GM18867 (cell line): ENCODE measurements around the gene GATA2.

ENCODE experiments used
- ATAC-seq: cut with Tn5 transposase; IDR thresholded peaks from one replicate; pipeline ENCODE4 v1.9.1; 2021; ENCODE audit warnings: mild to moderate bottlenecking, moderate library complexity; ENCODE audit not compliant: unreplicated experiment

GATA2 gene

DNA sequence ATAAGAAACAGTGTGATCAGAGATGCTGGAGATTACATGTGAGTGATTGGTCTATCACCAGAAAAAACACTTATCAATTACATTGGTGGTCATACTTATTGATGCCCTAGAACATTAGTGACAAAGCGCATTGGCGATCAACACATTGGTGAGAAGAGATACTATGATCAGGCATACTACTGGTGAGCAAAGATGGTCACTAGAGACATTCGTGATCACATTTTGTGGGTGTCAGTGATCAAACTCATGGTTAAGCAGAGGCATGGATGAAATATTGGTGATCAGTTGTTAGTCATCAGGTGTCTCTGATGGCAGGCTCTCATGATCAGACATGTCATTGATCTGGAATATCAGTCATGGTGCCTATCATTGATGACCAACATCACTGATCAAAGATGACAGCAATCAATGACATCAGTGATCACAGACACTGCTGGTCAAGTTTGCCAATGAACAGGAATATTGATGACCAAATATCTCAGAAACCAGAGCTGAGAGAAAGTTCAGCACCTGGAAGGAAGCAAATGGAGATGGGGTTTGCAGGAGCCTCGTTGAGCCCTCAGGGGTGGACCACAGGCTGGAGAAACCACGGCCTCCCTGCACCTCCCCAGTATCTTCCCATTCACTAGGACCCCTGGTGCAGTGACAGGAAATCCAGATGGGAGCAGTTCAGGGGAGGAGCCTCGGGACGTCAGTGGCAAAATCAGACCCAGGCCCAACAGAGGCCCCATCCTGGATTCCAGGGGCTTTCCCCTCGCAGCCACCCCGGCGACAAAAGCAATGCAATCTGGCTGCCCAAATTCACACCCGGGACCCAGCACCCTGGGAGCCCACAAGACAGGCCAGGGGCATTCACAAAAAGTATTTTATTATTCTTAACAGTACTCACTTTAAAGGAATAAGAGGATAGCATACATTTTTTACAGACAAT lies 14.2 kb downstream of the GATA2 start:
- ATAC-seq = no peak

DNA sequence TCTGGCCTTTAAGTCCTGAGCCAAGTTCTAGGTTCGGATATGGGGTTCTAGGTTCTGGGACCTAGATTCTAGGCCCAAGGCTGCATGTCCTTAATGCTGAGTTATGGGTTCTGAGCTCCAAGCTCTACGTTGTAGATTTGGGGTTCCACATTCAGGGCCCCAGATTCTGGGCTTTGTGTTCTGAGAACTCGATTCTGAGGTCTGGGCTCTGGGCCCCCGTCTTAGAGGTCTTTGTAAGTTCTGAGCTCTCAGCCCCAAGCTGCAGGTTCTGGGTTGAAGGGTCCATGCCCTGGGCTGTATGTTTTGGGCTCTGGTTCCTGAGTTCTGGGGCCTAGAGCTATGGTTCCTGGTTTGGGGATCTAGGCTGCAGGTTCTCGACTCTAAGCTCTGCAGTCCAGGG lies 16.3 kb downstream of the GATA2 start:
- ATAC-seq = no peak

DNA sequence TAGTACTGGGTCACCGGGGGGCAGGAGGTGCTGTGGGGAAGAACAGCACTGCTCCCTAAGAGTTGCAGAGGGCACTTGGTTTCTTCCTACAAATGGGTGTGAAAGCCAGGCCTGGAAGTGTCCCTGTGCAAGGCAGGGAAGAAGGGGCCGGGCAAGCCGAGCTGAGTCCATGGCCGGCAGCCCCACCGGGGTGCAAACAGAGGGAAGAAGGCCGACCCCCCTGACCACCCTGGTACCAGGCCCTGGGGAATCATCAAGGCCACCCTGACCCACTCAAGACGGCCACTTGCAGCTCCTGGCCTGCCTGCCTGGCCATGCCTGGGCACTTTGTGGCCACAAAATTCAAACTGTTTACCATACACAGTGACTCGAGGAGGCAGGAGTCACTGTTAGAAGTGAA lies 17.6 kb downstream of the GATA2 start:
- no peak for ATAC-seq

DNA sequence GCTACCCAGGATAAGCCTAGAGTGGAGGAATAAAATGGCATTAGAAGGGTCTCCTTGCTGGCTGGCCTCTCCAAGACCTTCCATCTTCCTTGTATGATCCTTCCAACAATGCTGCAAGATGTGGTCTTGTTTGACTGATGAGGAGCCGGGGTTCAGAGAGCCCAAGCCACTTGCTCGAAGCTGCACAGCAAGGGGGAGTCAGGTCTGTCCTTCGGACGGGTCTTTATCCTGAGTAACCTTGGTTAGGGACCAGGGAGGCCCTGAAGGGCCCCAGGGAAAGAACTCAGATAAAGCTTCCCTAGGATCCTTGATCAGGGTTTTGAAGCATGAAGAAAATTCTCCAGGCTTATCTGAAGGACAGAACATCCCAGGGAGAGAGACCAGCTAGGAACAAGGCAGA lies 19.3 kb downstream of the GATA2 start:
- no peak for ATAC-seq

DNA sequence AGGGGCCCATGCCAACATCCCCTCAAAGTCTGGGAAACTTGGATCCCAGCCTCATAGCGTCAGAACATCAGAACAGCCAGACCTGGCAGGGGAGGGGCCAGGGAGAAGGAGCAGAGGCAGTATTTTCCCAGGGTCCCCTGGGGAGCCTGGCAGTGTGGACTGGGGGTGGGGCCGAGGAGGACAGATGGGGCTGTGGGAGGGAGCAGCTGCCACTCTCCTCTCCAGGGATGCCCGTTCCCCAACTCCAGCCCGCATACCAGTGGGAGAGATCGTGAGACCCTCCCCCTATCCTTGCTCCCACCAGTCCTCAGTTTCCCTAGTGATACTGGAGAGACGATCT lies 19.9 kb downstream of the GATA2 start:
- ATAC-seq = no peak

DNA sequence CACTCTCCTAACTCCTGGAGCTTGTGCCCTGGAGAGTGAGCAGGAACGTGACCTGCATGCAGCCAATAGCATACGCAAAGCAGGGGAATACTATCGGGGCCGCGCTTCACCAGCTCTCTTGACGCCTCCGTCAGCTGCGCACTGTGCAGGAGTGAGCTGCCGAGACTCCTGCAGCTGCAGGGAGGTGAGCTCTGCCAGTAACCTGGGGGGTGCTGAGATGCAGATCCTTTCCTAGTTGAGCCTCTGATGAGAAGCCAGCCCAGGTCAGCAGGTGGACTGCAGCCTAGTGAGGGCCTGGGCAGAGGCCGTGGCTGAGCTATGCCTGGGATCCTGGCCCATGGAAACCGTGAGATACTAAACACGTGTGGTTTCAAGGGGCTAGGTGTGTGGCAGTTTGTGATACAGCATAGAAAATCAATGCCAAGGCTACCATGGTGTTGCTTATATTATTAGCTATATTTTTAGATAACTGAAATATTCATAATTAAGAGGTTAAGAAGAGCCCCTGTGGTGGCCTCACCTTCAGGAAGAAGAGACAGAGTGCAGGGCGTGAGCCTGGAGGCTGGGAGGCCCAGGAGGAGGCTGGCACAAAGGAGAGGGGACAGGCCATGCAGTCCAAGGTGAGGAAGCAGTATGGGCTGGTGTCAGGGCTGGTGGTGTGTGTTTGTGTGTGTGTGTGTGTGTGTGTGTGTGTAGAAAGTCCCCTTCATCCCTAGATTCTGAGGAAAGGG lies 20.4 kb downstream of the GATA2 start:
- no peak for ATAC-seq

DNA sequence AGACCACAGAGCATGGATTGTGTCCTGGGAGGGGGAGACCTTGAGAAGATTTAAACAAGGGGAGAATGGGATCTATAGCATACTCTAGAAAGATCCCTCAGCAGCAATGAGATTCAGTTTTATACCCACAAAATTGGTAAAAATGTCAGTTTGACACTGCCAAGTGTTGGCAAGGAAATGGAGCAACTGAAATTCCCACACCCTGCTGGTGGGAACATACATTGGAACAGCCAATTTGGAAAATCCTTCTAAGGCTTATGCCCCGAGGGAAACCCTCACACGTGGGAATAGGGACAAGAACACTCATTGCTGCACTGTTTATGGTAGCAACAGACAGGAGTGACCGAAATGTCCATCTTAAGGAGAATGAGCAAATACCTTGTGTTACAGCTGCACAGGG lies 21.3 kb downstream of the GATA2 start:
- no peak for ATAC-seq

DNA sequence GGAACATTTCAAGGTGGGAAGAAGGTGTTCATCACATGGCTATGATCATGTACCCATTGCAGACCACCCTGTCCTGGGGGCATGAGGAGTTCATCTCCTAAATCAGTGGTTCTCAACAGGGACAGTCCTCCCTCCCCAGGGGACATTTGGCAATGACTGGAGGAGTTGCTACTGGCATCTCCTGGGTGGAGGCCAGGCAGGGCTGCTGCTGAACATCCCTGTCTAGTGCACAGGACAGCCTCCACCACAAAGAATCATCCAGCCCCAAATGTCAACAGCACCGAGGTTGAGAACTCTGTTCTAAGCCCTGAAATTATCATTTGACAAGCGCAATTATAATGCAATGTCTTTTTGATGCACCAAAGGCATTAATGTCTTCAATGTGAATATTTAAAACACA lies 21.9 kb downstream of the GATA2 start:
- no peak for ATAC-seq

DNA sequence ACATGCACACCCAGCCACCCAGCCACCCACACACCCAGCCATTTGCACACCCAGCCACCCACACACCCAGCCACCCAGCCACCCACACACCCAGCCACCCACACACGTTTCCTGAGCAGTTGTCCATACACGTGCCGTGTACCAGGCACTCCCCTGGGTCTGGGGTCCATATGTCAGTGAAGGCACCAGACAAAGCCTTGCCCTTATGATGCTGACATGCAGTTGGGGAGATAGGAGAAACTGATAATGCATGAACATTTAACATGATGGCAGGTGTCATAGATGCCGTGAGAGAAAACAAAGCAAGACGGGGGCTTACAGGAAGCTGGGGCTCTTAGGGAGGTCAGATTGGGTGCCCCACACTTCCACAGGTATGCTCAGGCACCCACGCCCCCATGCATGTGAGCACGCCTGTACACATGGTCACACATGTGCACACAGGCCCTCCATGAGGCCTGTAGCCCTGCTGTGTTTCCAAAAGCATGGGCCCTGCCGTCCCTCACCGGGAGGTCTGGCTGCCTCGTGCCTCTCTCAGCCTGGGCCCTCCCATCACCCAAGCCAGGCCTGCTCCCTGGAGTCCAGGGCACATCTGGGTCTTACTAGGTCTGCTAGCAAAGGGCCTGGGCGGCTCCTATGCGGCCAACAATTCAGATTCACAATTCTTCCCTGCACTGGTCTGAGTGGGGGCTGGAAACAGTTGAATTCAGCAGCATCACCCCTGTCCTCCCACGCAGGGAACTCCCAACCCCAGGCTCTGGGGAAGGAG lies 22.7 kb downstream of the GATA2 start:
- ATAC-seq = no peak

DNA sequence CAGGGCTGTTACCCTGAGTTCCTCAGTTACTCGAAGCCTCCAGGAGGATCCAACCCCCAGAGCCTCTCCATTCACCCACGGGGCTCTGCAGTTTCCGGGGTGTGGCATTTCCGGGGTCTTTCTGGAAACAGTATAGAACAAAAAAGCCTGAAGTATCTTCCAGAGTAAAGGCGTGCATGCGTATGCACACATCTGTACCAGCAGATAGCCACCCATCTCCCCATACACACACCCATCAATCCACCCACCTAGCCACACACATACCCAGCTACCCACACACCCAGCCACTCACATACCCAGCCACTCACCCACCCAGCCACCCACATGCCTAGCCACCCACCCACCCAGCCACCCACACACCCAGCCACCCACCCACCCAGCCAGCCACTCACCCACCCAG lies 23.4 kb downstream of the GATA2 start:
- ATAC-seq = no peak

DNA sequence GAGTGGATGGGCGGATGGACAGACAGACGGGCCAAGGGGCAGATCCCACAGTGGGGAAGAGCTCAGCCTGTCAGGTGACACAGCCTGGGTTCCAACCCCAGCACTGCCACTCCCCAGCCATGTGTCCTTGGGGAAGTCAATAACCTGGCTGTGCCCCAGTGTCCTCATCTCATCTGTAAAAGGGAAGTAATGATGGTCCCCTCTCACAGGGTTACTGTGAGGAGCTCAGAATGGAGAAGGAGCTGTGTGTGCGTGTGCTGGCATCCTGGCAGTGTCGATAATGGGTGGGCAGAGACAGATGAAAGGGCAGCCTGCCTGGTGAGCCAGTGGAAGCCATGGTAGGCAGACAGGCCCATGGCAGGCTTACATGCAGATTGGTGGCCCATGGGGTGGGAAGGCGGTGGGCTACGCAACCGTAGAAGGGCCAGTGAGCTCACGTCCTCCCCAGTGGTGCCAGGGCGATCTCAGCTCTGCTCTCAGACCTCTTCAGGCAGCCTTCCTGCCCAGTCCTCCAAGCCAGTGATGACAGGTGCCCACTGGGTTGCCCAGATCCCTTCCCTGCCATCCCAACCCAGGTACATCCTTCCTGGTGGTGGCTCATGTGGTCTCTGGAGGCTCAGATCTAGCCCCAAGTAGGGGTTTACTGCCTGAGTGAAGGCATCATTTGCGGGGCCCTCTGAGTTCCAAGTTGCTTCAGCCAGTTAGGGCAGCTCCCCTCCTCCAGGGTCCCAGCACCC lies 24.0 kb downstream of the GATA2 start:
- ATAC-seq = no peak

DNA sequence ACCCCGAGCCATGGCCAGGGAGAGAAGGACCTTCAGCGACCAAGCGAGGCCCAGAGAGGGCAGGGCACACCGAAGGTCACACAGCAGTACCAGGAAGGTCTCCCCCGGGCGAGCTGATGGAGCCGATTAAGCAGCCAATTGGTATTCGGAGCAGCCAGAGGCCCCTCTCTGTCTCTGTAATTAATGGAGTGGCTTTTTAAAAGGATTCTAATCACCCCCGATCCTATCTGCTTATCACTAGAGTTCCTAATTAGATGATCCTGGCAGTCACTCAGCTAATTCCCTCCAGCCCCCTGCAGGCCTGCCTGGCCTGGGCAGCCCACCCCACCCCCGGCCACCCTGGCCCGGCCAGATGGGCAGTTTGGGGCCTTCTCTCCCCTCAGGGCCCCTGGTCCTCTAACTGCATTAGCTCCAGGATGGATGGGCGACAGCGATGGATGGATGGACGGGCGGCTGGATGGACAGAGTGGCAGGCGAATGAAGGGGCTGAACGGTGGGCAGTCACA lies 24.7 kb downstream of the GATA2 start:
- no peak for ATAC-seq

DNA sequence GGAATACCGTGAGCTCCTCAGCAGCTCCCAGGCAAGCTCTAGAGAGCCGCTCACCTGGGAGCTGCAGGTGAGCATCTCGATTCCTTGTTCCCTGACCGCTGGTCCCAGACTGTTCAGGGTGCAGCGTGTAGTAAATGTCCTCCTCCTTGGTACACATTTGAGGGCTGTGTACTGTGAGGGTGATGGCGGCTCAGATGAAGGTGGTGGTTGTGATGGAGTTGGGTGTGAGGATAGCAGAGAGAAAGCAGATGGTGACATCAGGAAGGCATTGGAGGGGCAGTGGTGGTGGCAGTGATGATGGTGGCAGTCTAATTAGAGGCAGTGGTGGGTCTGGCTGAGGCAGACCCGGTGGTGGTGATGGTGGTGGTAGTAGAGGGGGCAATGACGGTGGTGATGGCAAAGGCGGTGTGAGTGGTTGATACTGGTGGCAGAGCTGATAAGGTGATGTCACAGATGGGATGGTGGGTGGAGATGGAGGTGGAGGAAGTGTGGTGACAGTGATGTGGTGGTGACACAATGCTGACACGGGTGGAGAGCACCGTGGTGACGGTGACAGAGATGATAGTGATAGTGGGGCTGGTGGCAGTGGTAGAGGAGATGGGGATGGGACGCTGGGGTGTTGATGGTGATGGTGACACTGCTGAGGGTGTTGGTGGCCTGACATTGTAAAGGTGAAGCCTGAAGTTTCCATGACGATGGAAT lies 26.0 kb downstream of the GATA2 start, which contains the start of gene DNAJB8:
Gene DNAJB8 (minus strand): TSS at position 51 of the 702 bp plus-strand sequence. CDS start 3,645 bp downstream, outside the sequence.
- ATAC-seq = no peak

DNA sequence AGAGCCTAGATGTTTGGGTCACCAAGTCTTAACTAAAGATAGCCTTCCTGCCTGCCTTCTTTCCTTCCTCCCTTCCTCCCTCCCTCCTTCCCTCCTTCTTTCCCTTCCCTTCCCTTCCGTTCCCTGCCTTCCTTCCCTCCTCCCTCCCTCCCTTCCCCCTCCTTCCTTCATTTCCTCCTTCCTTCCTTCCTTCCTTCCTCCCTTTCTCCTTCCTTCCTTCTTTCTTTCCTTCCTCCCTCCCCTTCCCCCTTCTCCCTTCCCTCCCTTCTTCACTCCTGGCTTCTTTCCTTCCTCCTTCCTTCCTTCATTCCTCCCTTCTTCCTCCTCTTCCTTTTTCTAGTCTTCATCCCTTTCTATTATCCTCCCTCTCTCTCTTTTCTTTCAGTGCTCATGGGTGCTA lies 28.3 kb downstream of the GATA2 start:
- ATAC-seq = no peak

DNA sequence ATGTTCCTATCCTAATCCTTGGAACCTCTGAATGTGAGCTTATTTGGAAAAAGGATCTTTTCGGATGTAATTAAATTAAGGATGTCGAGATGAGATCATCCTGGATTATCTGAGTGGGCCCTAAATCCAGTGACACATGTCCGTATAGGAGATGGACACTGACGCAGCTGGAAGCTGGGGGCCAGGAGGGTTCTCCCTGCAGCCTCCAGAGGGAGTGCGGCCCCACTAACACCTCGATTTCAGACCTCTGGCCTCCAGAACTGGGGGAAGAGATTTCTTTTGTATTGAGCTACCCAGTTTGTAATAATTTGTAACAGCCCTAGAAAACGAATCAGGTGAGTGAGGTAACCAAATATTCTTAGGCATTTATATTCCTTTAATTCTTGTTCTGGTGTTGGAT lies 28.8 kb downstream of the GATA2 start:
- ATAC-seq = no peak

DNA sequence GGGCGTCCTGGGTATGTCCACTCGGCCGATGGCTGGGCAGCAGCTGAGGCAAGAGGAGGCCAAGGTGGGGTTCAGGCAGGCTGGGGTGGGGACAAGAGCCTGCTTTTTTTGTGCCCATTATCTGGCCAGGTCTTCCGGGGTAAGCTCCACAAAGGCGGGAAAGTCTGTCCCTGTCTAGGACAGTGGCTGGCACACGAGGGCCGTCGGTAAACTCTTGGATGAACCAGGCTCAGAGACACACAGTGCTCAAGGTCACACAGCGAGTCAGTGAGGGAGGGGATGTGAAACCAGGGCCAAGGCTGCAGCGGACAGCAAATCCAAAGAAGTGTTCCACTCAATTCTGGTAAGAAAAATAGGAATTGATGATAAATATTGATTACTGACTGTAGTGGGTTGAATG lies 29.2 kb downstream of the GATA2 start:
- ATAC-seq = no peak

DNA sequence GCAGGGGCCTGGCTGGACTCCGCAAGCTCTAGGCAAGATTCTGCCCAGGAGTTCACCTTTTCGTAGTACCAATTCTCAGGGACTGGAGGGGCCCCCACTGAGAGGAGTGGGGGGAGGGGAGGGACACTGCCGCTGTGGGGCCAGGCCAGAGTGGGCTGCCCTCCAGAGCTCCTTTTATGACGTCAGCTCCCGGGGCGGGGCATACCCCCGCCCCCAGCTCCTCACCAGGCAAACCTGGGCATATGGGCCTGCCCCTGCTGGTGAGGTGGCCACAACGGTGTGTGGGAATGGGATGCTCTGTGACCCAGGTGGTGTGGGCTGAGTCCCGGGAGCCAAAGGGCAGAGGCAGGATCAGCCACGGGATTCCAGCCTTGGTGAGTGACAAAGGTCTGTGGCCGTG lies 29.6 kb downstream of the GATA2 start:
- ATAC-seq = no peak

DNA sequence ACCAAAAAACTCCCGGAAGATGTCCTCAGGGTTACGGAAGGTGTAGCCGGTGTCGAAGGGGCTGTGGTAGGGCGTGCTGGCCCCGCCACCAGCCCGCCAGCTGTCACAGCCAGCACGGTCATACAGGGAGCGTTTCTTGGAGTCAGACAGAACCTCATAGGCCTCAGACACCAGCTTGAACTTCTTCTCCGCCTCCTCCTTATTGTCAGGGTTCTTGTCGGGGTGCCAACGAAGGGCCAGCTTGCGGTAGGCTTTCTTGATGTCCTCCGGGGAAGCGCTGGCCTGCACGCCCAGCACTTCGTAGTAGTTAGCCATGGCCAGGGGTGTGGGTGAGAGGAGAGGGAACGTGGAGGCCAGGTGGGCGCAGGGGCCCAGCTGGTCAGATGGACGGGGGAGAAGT lies 30.1 kb downstream of the GATA2 start:
- ATAC-seq = no peak

DNA sequence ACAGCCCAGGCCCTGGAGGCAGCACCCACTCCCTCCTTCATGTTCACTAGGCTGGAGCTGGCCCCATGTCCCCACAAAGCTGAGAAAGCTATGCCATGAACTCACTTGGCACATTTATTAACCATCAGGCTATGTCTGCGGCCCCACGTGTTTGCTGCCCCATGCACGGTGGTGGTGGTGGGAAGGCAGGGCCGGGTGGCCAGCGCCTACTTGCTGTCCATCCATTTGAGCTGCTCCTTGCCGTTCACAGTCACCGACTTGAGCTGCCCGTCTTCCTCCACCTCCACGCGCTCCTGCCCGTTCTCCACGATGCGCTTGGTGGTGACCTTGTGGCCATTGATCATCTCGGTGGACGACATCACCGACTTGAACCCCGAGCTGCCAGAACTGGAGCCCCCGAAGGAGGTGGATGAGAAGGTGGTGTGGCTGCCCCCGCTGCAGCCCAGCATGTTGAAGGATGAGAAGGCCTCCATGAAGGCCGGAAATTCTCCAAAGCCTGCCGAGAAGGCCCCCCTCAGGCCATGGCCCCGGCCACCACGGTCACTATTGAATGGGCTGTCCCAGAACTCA lies 30.6 kb downstream of the GATA2 start:
- no peak for ATAC-seq

DNA sequence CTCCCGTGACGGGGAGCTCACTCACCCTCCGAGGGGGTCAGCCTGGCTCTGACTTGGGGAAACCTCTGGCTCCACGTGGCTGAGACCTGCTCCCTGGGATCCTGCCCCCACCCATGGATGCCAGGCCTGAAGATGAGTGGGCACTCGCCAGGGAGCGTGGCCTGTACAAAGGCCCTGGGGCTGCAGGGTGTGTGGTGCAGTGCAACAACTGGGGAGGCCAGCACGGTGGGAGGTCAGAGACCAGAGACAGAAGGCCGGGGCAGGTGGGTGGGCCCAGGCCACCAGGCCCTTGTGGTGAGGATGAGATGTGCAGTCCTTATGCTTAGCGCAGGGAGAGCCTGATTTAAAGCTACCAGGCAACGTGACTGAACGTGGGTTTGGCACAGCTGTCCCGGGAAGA lies 31.3 kb downstream of the GATA2 start:
- ATAC-seq = no peak
